Skin epidermis (tissue), 12 donors: ENCODE results near the gene SHLD1.
"Not testable (repeated sequence)": the region's sequence is repeated elsewhere in the genome, so short reads cannot be mapped to it uniquely, and the experiment has no call there.

ENCODE experiments used
- H3K27ac ChIP-seq, 21 experiments: fragments of 200-600 bp; sonication (generic) in 11 of 21; one replicate each; pipeline ENCODE4 v1.5.0; 2020; ENCODE audit warnings: mild to moderate bottlenecking in 3 of 21, inconsistent platforms in 2 of 21, moderate library complexity in 2 of 21
- H3K4me3 ChIP-seq, 7 experiments: fragments of 200-600 bp; sonication (generic) in 2 of 7; one replicate each; pipeline ENCODE4 v1.5.0; 2020; ENCODE audit warnings: inconsistent platforms in 2 of 7, mild to moderate bottlenecking in 2 of 7, moderate library complexity in 1 of 7

Gene SHLD1

GRCh38 chr20:5776077-5776476 is 25.9 kb downstream of the SHLD1 start:
- no peak overlapping the region for H3K27ac ChIP-seq
- H3K4me3 ChIP-seq: no peak overlapping the region

DNA sequence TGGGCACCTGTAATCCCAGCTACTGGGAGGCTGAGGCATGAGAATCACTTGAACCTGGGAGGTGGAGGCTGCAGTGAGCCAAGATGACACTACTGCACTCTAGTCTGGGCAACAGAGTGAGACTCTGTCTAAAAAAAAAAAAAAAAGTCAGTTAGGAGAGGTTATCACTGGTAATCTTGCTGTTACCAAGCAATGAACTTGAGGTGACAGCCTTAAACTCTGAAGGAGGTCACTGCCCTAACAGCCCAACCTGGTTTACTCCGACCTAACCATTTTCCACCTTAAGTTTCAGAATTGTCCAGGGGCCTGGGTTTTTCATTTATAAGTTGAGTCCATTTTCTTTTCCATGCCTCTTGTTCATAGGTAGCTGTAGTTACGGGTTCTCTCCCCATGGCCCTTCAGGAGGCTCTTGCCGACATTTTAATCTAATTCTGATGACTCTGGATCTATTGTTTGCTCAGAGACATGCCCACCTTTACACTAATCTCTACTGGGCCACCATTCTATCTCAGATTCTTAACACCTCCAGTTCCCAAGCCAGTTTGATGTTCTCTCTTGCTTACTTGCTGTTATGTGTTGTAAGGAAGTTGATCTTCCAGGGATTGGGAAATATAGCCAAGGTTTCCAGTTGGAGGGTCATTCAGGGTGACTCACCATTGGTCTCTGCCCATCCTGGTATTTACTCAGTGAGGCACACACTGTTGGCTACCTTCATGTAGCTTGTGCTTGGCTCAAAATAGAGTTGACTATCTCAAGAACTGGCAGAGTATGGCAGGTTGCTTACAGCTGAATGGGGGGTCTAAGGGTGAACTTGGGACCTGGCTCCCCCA is 29.1 kb downstream of the SHLD1 start:
- Histone ChIP-seq H3K4me3 (no peak overlapping the region), H3K27ac (no peak overlapping the region)

- Histone ChIP-seq H3K4me3 (no peak overlapping the region), H3K27ac (no peak overlapping the region)
Measured at GRCh38 chr20:5780846-5781217, 30.6 kb downstream of the SHLD1 start.

- H3K4me3 ChIP-seq, H3K27ac ChIP-seq: not testable (repeated sequence)
Measured at GRCh38 chr20:5781367-5781766, 31.2 kb downstream of the SHLD1 start.

DNA sequence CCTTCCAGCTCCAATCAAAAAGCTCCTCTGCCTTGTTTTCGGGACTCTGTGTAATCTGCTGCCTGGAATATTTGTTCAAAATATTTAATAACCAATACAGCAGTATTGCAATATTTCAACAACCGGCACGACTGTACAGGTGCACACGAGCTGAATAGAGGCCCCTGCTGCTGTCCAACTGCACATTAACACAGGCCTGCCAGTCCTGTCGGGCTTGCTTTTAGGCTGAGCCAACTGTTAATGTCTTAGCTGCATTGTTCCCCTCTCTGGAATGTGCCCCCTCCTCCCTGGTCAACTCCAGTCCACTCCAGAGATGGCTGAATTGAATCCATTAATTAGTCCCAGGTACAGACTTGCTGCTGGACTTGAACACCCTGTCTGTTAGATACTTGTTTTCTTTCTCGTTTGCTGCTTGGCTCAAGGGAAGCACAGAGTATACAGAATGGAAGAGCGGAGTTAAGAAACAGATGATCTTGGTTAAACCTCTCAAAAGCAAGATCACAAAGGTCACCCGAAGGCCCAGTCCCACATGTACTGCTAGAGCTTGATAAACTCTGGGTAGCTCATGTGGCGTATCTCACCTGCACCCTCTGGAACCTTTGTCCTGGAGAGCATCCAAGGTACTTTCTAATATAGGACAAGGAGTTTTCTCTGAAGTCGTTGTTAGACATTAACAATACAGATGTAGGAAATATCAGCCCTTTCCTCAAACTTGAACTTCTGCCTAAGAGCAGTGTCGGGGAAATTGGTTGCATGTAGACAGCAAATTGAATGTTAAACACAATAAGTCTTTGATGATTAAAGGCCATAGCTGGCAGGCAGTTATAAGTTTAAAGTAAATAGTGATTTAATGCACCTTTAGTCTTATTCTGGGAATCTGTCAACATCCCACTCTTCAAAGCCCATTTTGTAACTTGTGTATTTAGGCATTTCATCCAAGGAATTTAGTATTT is 31.9 kb downstream of the SHLD1 start:
- Histone ChIP-seq H3K4me3 (no peak overlapping the region), H3K27ac (peak overlapping the region in 1 of 21 experiments; percentile 12)

DNA sequence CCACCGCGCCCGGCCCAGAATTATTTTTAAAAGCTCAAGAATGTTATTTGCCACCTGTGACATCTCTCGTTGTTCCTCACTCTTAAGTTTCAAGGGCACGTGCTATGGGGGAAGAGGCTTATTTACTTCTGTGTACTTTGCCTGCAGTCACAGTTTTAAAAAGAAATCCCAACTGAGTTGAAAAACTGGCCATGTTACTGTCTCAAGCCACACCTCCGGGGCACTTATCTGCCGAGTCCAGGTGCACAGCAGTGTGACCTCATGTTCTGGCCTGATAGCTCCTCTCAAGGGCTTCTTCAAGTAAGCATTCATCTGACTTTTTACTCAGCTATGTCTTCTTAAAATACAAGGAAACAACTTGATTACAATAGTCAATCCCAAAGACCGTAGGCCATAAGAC is 34.5 kb downstream of the SHLD1 start:
- Histone ChIP-seq H3K4me3 (no peak overlapping the region), H3K27ac (no peak overlapping the region)

- Histone ChIP-seq H3K4me3 (no peak overlapping the region), H3K27ac (no peak overlapping the region)
Measured at GRCh38 chr20:5785146-5785545, 34.9 kb downstream of the SHLD1 start.

DNA sequence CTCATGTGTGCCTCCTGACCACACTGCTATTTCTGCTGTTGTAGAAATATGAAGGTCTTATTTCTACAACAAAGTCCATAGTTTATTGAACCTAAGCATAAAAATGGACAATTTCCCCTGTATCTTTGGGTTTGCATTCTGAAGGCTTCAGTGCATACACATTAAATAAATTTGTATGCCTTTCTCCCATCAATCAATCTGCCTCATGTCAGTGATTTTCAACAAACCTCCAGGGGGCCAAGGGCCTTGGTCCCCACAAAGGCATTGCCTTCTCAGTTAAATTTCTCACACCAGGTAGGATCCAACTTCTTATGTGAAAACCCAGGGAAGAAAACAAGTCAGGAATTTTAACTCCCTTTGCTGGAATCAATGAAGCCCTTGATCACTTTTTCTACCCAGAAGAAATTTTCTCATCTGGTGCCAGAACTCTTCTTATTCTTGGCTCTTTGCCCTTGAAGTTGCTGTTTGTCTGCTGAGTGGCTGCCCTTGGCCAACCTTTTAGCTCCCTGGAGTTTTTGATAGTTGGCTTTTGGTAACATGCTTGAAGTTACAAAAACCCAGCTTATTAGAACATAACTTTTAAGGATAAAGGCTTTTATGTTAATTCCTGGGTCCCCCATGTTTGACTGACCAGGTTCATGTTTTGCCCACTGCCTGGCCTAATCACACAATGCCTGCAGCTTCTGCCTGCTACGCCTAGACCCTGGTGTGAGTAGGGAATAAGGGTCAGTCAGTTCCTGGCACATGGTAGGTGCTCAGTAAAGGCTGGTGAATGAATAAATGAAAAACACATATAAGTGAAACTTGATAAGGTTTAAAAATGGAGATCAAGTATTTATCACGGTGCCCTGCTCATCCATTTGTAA is 37.0 kb downstream of the SHLD1 start:
- Histone ChIP-seq H3K27ac (peak overlapping the region in 4 of 21 experiments; percentile 1 to 47 (median 16)), H3K4me3 (no peak overlapping the region)

DNA sequence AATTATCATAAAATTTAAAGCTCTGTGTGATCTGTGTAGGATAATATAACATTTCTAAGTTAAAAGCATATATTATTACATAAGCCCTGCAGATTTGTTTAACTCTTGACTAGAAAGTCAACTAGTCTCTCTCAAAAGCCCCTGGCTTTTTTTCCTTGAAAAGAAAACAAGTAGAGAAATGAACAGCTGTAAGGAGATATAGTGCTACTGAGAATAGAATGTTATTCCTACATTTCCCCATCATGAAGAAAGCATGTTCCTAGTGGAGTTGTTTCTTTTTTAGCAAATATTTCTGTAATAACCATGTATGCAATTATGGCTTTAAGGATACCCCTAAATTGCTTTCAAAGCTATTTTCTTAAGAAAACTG is 37.6 kb downstream of the SHLD1 start:
- peak overlapping the region in 1 of 21 experiments; percentile 20 for H3K27ac ChIP-seq
- H3K4me3 ChIP-seq: no peak overlapping the region

DNA sequence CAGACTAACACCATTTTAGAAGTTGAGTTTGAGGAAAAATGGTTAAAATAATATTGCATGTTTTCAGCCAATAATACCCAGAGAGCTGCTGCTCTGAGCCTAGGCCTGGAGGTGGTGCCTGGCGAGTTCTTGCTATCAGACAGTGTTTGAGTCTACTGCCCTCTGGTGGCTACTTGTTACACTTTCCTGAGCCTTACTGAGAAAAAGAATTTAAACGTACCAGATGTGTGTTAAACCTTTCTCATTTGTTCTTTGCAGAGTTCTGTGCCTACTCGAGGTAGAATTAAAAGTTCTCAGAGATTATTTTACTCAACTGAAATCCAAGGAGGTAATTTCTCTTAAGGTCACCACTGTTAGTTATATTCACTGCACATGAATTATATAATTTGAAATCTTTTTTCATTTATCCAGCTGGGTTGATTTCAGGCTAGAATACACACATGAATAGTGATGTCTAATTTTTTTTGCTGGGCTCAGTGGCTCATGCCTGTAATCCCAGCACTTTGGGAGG is 38.2 kb downstream of the SHLD1 start:
- no peak overlapping the region for H3K27ac ChIP-seq
- no peak overlapping the region for H3K4me3 ChIP-seq

- Histone ChIP-seq H3K27ac (no peak overlapping the region), H3K4me3 (no peak overlapping the region)
Measured at GRCh38 chr20:5789827-5790226, 39.6 kb downstream of the SHLD1 start.

- no peak overlapping the region for H3K27ac ChIP-seq
- H3K4me3 ChIP-seq: no peak overlapping the region
Measured at GRCh38 chr20:5793916-5794315, 43.7 kb downstream of the SHLD1 start.

GRCh38 chr20:5796331-5797040 is 46.3 kb downstream of the SHLD1 start:
- Histone ChIP-seq H3K27ac (no peak overlapping the region), H3K4me3 (no peak overlapping the region)

DNA sequence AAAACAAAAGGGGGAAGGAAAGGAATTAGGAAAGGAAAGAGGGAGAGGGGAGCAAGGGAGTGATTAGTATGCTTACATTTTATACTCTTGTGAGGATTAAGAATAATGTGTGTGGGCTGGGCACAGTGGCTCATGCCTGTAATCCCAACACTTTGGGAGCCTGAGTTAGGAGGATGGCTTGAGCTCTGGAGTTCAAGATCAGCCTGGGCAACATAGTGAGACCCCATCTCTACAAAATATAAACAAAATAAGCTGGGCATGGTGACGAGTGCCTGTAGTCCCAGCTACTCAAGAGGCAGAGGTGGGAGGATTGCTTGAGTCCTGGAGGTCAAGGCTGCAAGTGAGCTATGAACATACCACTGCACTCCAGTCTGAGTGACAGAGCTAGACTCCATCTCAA is 47.0 kb downstream of the SHLD1 start:
- Histone ChIP-seq H3K27ac (no peak overlapping the region), H3K4me3 (no peak overlapping the region)

DNA sequence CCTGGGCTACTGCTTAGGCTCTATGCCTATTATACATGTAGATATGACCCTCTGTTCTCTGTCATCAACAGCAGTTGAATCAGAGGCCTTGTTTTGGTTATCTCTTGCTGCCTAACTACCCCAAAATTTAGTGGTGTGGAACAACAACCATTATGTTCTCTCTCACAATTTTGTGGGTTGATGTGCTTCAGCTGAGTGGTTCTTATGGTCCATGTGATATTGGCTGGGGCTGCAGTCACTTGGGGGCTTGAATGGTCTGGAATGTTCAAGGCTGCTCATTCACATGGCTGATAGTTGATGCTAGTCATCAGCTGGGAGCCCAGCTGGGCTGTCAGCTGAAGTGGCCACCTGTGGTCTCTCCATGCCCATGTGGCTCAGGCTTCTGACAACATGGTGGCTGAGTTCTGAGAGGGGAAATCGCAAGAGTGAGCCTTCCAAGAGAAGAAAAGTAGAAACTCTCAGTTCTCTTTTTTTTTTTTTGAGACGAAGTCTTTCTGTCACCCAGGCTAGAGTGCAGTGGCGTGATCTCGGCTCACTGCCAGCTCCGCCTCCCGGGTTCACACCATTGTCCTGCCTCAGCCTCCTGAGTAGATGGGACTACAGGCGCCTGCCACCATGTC is 47.8 kb downstream of the SHLD1 start:
- Histone ChIP-seq H3K27ac (no peak overlapping the region), H3K4me3 (no peak overlapping the region)

- H3K4me3 ChIP-seq, H3K27ac ChIP-seq: not testable (repeated sequence)
Measured at GRCh38 chr20:5803754-5804303, 53.6 kb downstream of the SHLD1 start.

- Histone ChIP-seq H3K4me3 (no peak overlapping the region), H3K27ac (no peak overlapping the region)
Measured at GRCh38 chr20:5806457-5807263, 56.5 kb downstream of the SHLD1 start.

- Histone ChIP-seq H3K27ac (no peak overlapping the region), H3K4me3 (no peak overlapping the region)
Measured at GRCh38 chr20:5807431-5807830, 57.2 kb downstream of the SHLD1 start.
